HepG2 (cell line): Measurements from ENCODE around the gene CHST1. TPM values are rescaled to one million over a fixed set of nuclear protein-coding genes. Genes with fewer than 3 reads are reported as not detected.

ENCODE experiments used
- ATAC-seq: fragments of 200-7000 bp; cut with Tn5 transposase; 3 replicates; pipeline ENCODE4 v1.9.1; 2020; ENCODE audit warnings: mild to moderate bottlenecking, moderate library complexity
- BruUV-seq: library from RNA; stranded (reverse); fragments of 400-500 nt; replicated peaks from 2 replicates; lab custom pipeline; 2021; lab: Mats Ljungman, UMichigan
- CTCF ChIA-PET: fragments of 300-600 bp; formaldehyde crosslinking; extraction: SDS; loops from one replicate; lab custom pipeline; 2021; ENCODE audit warnings: low total read pairs, inconsistent platforms, low intra/inter-chr PET ratio; lab: Yijun Ruan, JAX
- POLR2A ChIA-PET: fragments of 350-600 bp; sonication (Branson Sonifier 250); formaldehyde crosslinking; loops from one replicate; lab custom pipeline; 2020; ENCODE audit warnings: antibody characterized with exemption, inconsistent platforms; lab: Yijun Ruan, JAX
- DNase-seq: peaks from one replicate; pipeline ENCODE4 v3.0.0-alpha.2; 2015; ENCODE audit warnings: low spot score
- FAIRE-seq: peaks from 3 replicates; lab custom pipeline; 2011; peaks lifted over from hg19 to GRCh38; lab: Jason Lieb, UNC
- H2AFZ ChIP-seq: one replicate; pipeline ENCODE4 v1.6.1; 2011; ENCODE audit warnings: low read length, inconsistent platforms
- H3K27ac ChIP-seq: fragments of 300-600 bp; 3 replicates; pipeline ENCODE4 v1.8.0; 2011; ENCODE audit warnings: mixed run types, mild to moderate bottlenecking, mixed read lengths, low read length, inconsistent platforms; ENCODE audit not compliant: insufficient read depth; ENCODE audit errors: extremely low read length
- H3K27me3 ChIP-seq, 2 experiments: fragments of 200-600 bp in 1 of 2; 2 replicates in 1 of 2; 3 replicates in 1 of 2; pipeline versions ENCODE4 v1.6.0 to v1.8.0; 2011; ENCODE audit warnings: low read length in 2 of 2, mild to moderate bottlenecking in 2 of 2, moderate library complexity in 2 of 2, inconsistent platforms in 1 of 2; ENCODE audit not compliant: insufficient read depth in 2 of 2, control insufficient read depth in 1 of 2
- H3K36me3 ChIP-seq, 2 experiments: fragments of 200-600 bp in 1 of 2; replicated peaks in 1 of 2; 2 replicates in 1 of 2; 3 replicates in 1 of 2; pipeline versions ENCODE4 v1.5.1 to v1.8.0; 2011; ENCODE audit warnings: low read length in 2 of 2, inconsistent platforms in 1 of 2; ENCODE audit not compliant: insufficient read depth in 2 of 2, control insufficient read depth in 1 of 2
- H3K4me1 ChIP-seq: 2 replicates; pipeline ENCODE4 v1.5.1; 2012; ENCODE audit warnings: low read length, inconsistent platforms; ENCODE audit not compliant: insufficient read depth
- H3K4me2 ChIP-seq: 2 replicates; pipeline ENCODE4 v1.6.0; 2011; ENCODE audit warnings: low read depth, low read length, inconsistent platforms
- H3K4me3 ChIP-seq, 3 experiments: fragments of 200-600 bp in 1 of 3; sonication (generic), shearing (Covaris generic) in 1 of 3; replicated peaks in 1 of 3; 2 replicates each; pipeline ENCODE4 v1.5.1; 2011 to 2016; ENCODE audit warnings: low read length in 3 of 3, inconsistent platforms in 2 of 3, low read depth in 2 of 3, mild to moderate bottlenecking in 2 of 3, control low read depth in 1 of 3, mixed read lengths in 1 of 3; ENCODE audit not compliant: insufficient read depth in 1 of 3
- H3K79me2 ChIP-seq: one replicate; pipeline ENCODE4 v1.6.1; 2011; ENCODE audit warnings: low read length, inconsistent platforms; ENCODE audit not compliant: insufficient read depth
- H3K9ac ChIP-seq: 2 replicates; pipeline ENCODE4 v1.6.0; 2011; ENCODE audit warnings: mild to moderate bottlenecking, low read depth, low read length, inconsistent platforms; ENCODE audit not compliant: insufficient read depth
- H3K9me3 ChIP-seq: 2 replicates; pipeline ENCODE4 v1.5.1; 2012; ENCODE audit warnings: mild to moderate bottlenecking, low read length
- H4K20me1 ChIP-seq: 2 replicates; pipeline ENCODE4 v1.6.0; 2011; ENCODE audit warnings: inconsistent platforms, mild to moderate bottlenecking, low read length, moderate library complexity; ENCODE audit not compliant: insufficient read depth
- CEBPG ChIP-seq: IDR thresholded peaks from 2 replicates; pipeline ENCODE4 v1.6.1; 2016
- POGK ChIP-seq: sonication (generic); formaldehyde crosslinking; conservative IDR thresholded peaks from 2 replicates; pipeline ENCODE4 v1.8.0; 2022; ENCODE audit warnings: mild to moderate bottlenecking, moderate library complexity, missing genetic modification reagents
- SKI ChIP-seq: fragments of 450-650 bp; IDR thresholded peaks from one replicate; pipeline ENCODE4 v1.6.1; 2018; ENCODE audit warnings: mild to moderate bottlenecking; ENCODE audit not compliant: partially characterized antibody
- STAG1 ChIP-seq: sonication (generic); formaldehyde crosslinking; IDR thresholded peaks from 2 replicates; pipeline ENCODE4 v1.4.0; 2020; ENCODE audit warnings: missing genetic modification reagents
- ZNF362 ChIP-seq: sonication (generic); formaldehyde crosslinking; IDR thresholded peaks from 2 replicates; pipeline ENCODE4 v1.4.0; 2020; ENCODE audit warnings: missing genetic modification reagents, mild to moderate bottlenecking, borderline replicate concordance
- ZNF670 ChIP-seq: sonication (generic); formaldehyde crosslinking; IDR thresholded peaks from 2 replicates; pipeline ENCODE4 v1.8.0; 2022; ENCODE audit warnings: mild to moderate bottlenecking, missing genetic modification reagents, borderline replicate concordance
- WGBS: methylation state at CpG from one replicate; pipeline ENCODE4 v1.1.6; 2017; ENCODE audit warnings: low lambda C conversion rate; 5-methylcytosine and 5-hydroxymethylcytosine counted together
- in situ Hi-C: cut with HindIII; loops from 2 replicates; pipeline ENCODE4 v1.10.0; 2017; ENCODE audit warnings: low pct_unique_long_range_greater_than_20kb; ENCODE audit not compliant: extremely low pct_ligation_motif_present
- intact Hi-C: fragments of 100-400 bp; cut with micrococcal nuclease; formaldehyde crosslinking; loops from one replicate; pipeline ENCODE4 v1.10.0; 2022; ENCODE audit not compliant: unreplicated experiment
- polyA plus RNA-seq, 8 experiments: library from polyadenylated mRNA; depleted of rRNA in 3 of 8; stranded (reverse) in 7 of 8; unstranded in 1 of 8; fragments of >200 nt; fragmentation: Illumina TruSeq in 4 of 8; extraction: Trizol in 4 of 8; gene quantifications; 2 replicates each; pipeline versions ENCODE4 v1.2.1 to v1.2.3, GENCODE V29; 2011 to 2016; ENCODE audit warnings: low read depth in 4 of 8, missing spikeins in 1 of 8, mixed read lengths in 1 of 8; ENCODE audit not compliant: insufficient read depth in 1 of 8
- total RNA-seq, 5 experiments: library from RNA; depleted of rRNA; stranded (reverse); fragments of >200 nt; fragmentation: Illumina TruSeq; extraction: Trizol; gene quantifications; 2 replicates each; pipeline ENCODE4 v1.2.3, GENCODE V29; 2016; ENCODE audit warnings: low read depth in 1 of 5

The CHST1 gene
- total and polyA plus RNA-seq, 2 of the 13 experiments (the other 11 are each of a cell fraction or from before 2014, with no cell fraction given): not detected

GRCh38 chr11:45655347-45655756 is 10.1 kb downstream of the CHST1 start (continued):
- TF ChIP-seq ZNF670 (CRISPR knock-in tag) (no peak), CEBPG (CRISPR knock-in tag) (no peak), STAG1 (peak; percentile 81)

- in situ Hi-C loops: no loop called here
- Histone ChIP-seq H3K27ac (no peak overlapping the region), H3K4me2 (no peak overlapping the region), H3K9ac (no peak overlapping the region), H3K4me3 (no peak overlapping the region), H3K27me3 (peaks cover 8 to 55% of the 10 kb centered on the region in 2 experiments; a peak in 4 of 5 replicates), H2AFZ (no peak overlapping the region), H4K20me1 (no peaks in the 10 kb centered on the region), H3K79me2 (no peaks in the 10 kb centered on the region), H3K9me3 (no peaks in the 10 kb centered on the region), H3K36me3 (no peaks in the 10 kb centered on the region), H3K4me1 (no peaks in the 10 kb centered on the region)
- POLR2A ChIA-PET: no interaction called here
- DNase-seq: no peak
- no TSS peak for BruUV-seq
- no peak for TF ChIP-seq SKI
- no peak for TF ChIP-seq ZNF362 (CRISPR knock-in tag)
- TF ChIP-seq POGK (CRISPR knock-in tag): 0 out of 2 replicates have a peak, but pooled peaks have one; percentile 19
- ATAC-seq: no peak
- WGBS: 0% methylated on average over 1 of the region's 2 CpGs
- CTCF ChIA-PET: interaction anchor here (1.6 to 1.7 kb wide), 2 partner anchors 248 to 284 kb away, joined by 5 to 19 read pairs; no protein-coding TSS in a partner anchor
- FAIRE-seq: no peak
- intact Hi-C loops: loop anchor here (1.0 kb wide), 1 partner anchor 284 kb away; no protein-coding TSS in a partner anchor
Observed at GRCh38 chr11:45655012-45655283, 10.5 kb downstream of the CHST1 start.
